Tibial artery (tissue), 4 donors: ENCODE data around the gene RUNX1.

Source experiments
- DNase-seq, 2 donors: peaks; one replicate each; pipeline ENCODE4 v3.0.0-alpha.2; 2019
- H3K27ac ChIP-seq, 2 donors: fragments of 200-600 bp; sonication (generic) in 1 of 2; 1 replicate in 1 of 2; 2 replicates in 1 of 2; pipeline ENCODE4 v1.5.1; 2018 to 2019; ENCODE audit warnings: mild to moderate bottlenecking in 1 of 2
- H3K27me3 ChIP-seq, 2 donors: fragments of 200-600 bp; sonication (generic) in 1 of 2; one replicate each; pipeline versions ENCODE4 v1.5.1 to v1.6.0; 2016 to 2019
- H3K36me3 ChIP-seq, 3 donors: fragments of 200-600 bp; sonication (generic) in 2 of 3; one replicate each; pipeline ENCODE4 v1.5.1; 2016 to 2019; ENCODE audit warnings: mild to moderate bottlenecking in 2 of 3
- H3K4me1 ChIP-seq, 4 donors: fragments of 200-600 bp; sonication (generic) in 2 of 4; 1 replicate in 3 of 4; 2 replicates in 1 of 4; pipeline ENCODE4 v1.5.1; 2016 to 2019
- H3K4me3 ChIP-seq, 2 donors: fragments of 200-600 bp; sonication (generic) in 1 of 2; 1 replicate in 1 of 2; 2 replicates in 1 of 2; pipeline ENCODE4 v1.5.1; 2018 to 2019; ENCODE audit warnings: mild to moderate bottlenecking in 2 of 2
- H3K9me3 ChIP-seq, 3 donors: fragments of 200-600 bp; sonication (generic) in 1 of 3; one replicate each; pipeline ENCODE4 v1.5.1; 2016 to 2019
- CTCF ChIP-seq, 2 experiments: fragments of 200-600 bp in 1 of 2; fragments of 450-650 bp in 1 of 2; IDR thresholded peaks; one replicate each; pipeline ENCODE4 v1.5.1; 2017 to 2019; ENCODE audit warnings: antibody characterized with exemption in 2 of 2, mild to moderate bottlenecking in 1 of 2, moderate library complexity in 1 of 2
- intact Hi-C: fragments of 100-400 bp; cut with DNase I; formaldehyde crosslinking; loops from one replicate; pipeline ENCODE4 v1.15.0; 2023; ENCODE audit warnings: low total_unique reads

RUNX1 gene

GRCh38 chr21:34988139-34988538 lies 61.0 kb downstream of the RUNX1 start:
- peaks cover 0 to 3% of the 10 kb centered on the region in 2 donors for H3K27me3 ChIP-seq
- DNase-seq, result no peak
- H3K27ac ChIP-seq, result no peak overlapping the region
- H3K4me3 ChIP-seq, result no peak overlapping the region
- H3K36me3 ChIP-seq, result no peaks in the 10 kb centered on the region
- intact Hi-C loops, result no loop called here
- H3K4me1 ChIP-seq, result no peaks in the 10 kb centered on the region
- no peak for TF ChIP-seq CTCF (IDR thresholded peaks at IDR 0.05)
- H3K9me3 ChIP-seq, result no peaks in the 10 kb centered on the region

- no peak for TF ChIP-seq CTCF (IDR thresholded peaks at IDR 0.05)
- no peak overlapping the region for H3K4me3 ChIP-seq
- no peaks in the 10 kb centered on the region for H3K9me3 ChIP-seq
- H3K36me3 ChIP-seq, result no peaks in the 10 kb centered on the region
- H3K27me3 ChIP-seq, result peaks cover 0 to 3% of the 10 kb centered on the region in 2 donors
- H3K4me1 ChIP-seq, result no peaks in the 10 kb centered on the region
- intact Hi-C loops, result no loop called here
- no peak for DNase-seq
- no peak overlapping the region for H3K27ac ChIP-seq
Observed at GRCh38 chr21:34987501-34988072, 61.5 kb downstream of the RUNX1 start.

DNA sequence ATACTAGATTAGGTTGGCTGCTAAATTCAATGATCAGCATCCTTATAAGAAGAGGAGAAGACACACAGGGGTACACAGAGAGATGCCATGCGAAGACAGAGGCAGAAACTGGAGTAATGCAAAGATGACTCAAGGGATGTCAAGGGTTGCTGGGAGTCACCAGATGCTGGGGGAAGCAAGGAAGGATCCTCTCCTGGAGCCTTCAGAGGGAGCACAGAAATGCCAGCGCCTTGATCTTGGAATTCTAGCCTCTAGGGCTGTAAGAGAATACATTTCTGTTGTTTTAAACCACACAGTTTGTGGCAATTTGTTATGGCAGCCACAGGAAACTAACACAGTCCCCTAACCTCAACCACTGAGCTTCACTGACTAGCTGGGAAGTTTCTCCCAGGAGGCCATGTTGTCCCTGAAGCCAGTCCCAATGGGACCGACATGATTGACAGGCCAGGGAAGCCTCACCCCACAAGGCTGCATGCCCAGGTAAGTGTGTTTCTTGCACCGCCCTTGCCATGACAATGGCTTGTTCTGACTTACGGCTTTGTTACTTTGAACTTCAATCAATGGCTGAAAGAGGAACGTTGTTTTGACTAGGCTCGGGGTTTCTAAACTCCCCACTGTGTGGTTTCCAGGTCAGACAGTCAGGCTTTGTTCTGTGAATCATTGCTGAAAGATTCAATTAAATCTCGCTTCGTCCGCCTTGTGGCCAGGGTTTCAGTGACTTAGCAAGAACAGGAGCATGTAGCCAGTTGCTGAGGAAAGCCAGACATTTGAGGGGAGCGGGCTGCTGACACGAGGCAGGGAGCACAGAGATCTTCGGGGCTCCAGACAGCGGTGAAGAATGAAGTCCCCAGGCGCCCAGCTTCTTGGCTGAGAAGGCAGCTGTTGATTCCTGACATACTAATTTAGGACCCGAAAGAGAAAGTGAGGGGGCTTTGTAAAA lies 62.3 kb downstream of the RUNX1 start:
- Histone ChIP-seq H3K9me3 (no peaks in the 10 kb centered on the region), H3K27ac (no peak overlapping the region), H3K4me1 (no peaks in the 10 kb centered on the region), H3K27me3 (peaks cover 0 to 3% of the 10 kb centered on the region in 2 donors), H3K36me3 (no peaks in the 10 kb centered on the region), H3K4me3 (no peak overlapping the region)
- TF ChIP-seq CTCF (IDR thresholded peaks at IDR 0.05), result no peak
- intact Hi-C loops, result no loop called here
- no peak for DNase-seq

DNA sequence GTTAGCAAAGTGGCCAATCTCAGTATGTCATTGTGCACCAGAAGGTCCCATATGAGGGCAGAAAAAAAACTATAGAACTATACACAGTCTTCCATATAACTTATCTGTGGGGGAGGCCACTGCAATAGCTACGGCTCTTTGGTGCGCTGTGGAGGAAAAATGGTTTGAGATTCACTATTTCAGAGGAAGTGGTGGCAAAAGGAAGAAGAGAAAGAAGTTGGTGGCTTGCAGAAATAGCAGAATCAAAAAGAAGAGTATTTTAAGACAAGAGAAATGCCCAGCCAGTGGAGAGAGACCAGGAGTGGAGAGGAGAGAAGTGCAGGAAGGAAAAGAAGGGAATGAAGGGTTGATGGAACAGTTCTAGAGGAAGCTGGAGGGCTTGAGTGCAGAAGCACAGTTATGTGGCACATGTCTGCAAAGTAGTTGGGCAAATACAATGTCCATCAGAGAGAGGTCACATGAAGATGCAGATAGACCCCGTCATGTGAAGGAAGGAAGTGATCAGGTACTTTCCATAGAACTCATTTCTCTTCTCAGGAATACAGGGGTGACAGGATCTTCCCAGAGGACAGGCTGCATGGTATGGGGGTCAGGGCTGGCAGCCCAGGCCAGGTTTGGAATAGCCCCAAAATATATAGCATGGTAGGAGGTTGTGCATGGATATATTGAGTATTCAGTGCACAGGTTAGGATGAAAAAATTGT lies 64.6 kb downstream of the RUNX1 start:
- Histone ChIP-seq H3K36me3 (no peaks in the 10 kb centered on the region), H3K4me1 (no peaks in the 10 kb centered on the region), H3K9me3 (no peaks in the 10 kb centered on the region), H3K27ac (no peak overlapping the region), H3K27me3 (peaks cover 0 to 3% of the 10 kb centered on the region in 2 donors), H3K4me3 (no peak overlapping the region)
- intact Hi-C loops, result no loop called here
- no peak for TF ChIP-seq CTCF (IDR thresholded peaks at IDR 0.05)
- no peak for DNase-seq

- no peak overlapping the region for H3K4me3 ChIP-seq
- H3K4me1 ChIP-seq, result no peaks in the 10 kb centered on the region
- TF ChIP-seq CTCF (IDR thresholded peaks at IDR 0.05), result no peak
- no peaks in the 10 kb centered on the region for H3K9me3 ChIP-seq
- intact Hi-C loops, result no loop called here
- peaks cover 0 to 3% of the 10 kb centered on the region in 2 donors for H3K27me3 ChIP-seq
- H3K27ac ChIP-seq, result no peak overlapping the region
- H3K36me3 ChIP-seq, result no peaks in the 10 kb centered on the region
- DNase-seq, result no peak
Observed at GRCh38 chr21:34983680-34984086, 65.4 kb downstream of the RUNX1 start.
